ENCODE measurements around the gene MRPS34. TPM values are rescaled to one million over a fixed set of nuclear protein-coding genes. Genes with fewer than 3 reads are reported as not detected.

The MRPS34 gene
- total RNA-seq, 2 donors from 2014 or later: 80.8 to 190 TPM

GRCh38 chr16:1790261-1790610 lies 17.3 kb upstream of the MRPS34 start:
- no peak overlapping the region for H3K4me3 Mint-ChIP-seq
- H3K27me3 Mint-ChIP-seq: no peaks in the 10 kb centered on the region
- no peak for ATAC-seq (replicated peaks)
- H3K4me1 Mint-ChIP-seq: peaks cover 3% of the 10 kb centered on the region
- no peak overlapping the region for H3K27ac Mint-ChIP-seq
- H3K36me3 Mint-ChIP-seq (ENCODE audit: low read depth): peaks cover 9% of the 10 kb centered on the region
- no peaks in the 10 kb centered on the region for H3K9me3 Mint-ChIP-seq

DNA sequence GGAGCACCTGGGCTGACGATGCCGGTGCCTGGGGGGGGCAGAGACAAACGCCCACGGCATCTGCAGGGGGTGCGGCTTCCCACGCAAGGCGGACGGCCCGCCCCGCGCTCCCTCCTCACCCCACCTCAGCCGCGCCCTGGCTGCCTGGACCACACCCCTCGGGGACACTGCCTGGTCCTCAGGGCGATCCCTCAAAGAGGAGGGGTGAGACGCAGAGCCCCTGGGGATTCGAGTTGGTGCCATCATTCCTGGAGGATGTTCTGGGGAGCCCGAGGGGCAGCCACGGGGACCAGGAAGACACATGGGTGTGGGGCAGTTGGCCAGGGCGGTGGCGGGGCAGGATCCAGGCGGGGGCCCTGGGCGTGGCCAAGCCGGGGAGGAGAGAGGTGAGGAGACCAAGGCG lies 16.7 kb upstream of the MRPS34 start:
- no peak overlapping the region for H3K27ac Mint-ChIP-seq
- ATAC-seq (replicated peaks): no peak
- no peaks in the 10 kb centered on the region for H3K9me3 Mint-ChIP-seq
- peaks cover 3% of the 10 kb centered on the region for H3K4me1 Mint-ChIP-seq
- H3K27me3 Mint-ChIP-seq: no peaks in the 10 kb centered on the region
- H3K4me3 Mint-ChIP-seq: no peak overlapping the region
- H3K36me3 Mint-ChIP-seq (ENCODE audit: low read depth): peaks cover 13% of the 10 kb centered on the region

DNA sequence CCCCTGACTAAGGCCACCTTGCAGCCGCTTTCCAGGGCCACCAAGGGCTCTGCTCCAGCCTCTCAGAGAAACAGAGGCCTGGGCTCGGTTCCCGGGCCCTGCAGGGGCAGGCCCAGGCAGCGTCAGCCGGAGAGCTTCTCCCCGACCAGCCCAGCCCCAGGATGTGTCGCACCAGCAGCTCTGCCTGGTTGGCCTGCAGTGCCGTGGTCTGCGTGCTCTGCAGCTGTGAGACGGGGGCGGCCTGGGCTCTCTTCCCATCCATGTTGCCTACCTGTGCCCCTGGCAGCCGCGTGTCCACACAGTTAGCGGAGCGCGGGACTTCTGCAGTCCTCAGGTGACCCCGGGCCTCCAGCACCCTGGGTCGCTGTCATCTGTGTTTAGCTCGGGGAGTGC lies 15.8 kb upstream of the MRPS34 start:
- ATAC-seq (replicated peaks): no peak
- H3K9me3 Mint-ChIP-seq: no peaks in the 10 kb centered on the region
- no peaks in the 10 kb centered on the region for H3K27me3 Mint-ChIP-seq
- H3K4me1 Mint-ChIP-seq: peaks cover 3% of the 10 kb centered on the region
- no peak overlapping the region for H3K4me3 Mint-ChIP-seq
- H3K27ac Mint-ChIP-seq: no peak overlapping the region
- H3K36me3 Mint-ChIP-seq (ENCODE audit: low read depth): peaks cover 13% of the 10 kb centered on the region

- ATAC-seq (replicated peaks): no peak
- H3K36me3 Mint-ChIP-seq (ENCODE audit: low read depth): peaks cover 13% of the 10 kb centered on the region
- peaks cover 3% of the 10 kb centered on the region for H3K4me1 Mint-ChIP-seq
- no peaks in the 10 kb centered on the region for H3K27me3 Mint-ChIP-seq
- no peak overlapping the region for H3K27ac Mint-ChIP-seq
- no peaks in the 10 kb centered on the region for H3K9me3 Mint-ChIP-seq
- no peak overlapping the region for H3K4me3 Mint-ChIP-seq
Observed at GRCh38 chr16:1788095-1788707, 15.3 kb upstream of the MRPS34 start.

- peaks cover 3% of the 10 kb centered on the region for H3K4me1 Mint-ChIP-seq
- ATAC-seq (replicated peaks): no peak
- no peak overlapping the region for H3K4me3 Mint-ChIP-seq
- no peak overlapping the region for H3K27ac Mint-ChIP-seq
- peaks cover 13% of the 10 kb centered on the region for H3K36me3 Mint-ChIP-seq (ENCODE audit: low read depth)
- no peaks in the 10 kb centered on the region for H3K27me3 Mint-ChIP-seq
- H3K9me3 Mint-ChIP-seq: no peaks in the 10 kb centered on the region
Observed at GRCh38 chr16:1787322-1788094, 14.6 kb upstream of the MRPS34 start.

GRCh38 chr16:1787056-1787321 lies 14.1 kb upstream of the MRPS34 start:
- Mint-ChIP-seq H3K27me3 (no peaks in the 10 kb centered on the region), H3K36me3 (ENCODE audit: low read depth) (peaks cover 13% of the 10 kb centered on the region), H3K4me1 (peaks cover 3% of the 10 kb centered on the region), H3K9me3 (no peaks in the 10 kb centered on the region), H3K27ac (no peak overlapping the region), H3K4me3 (no peak overlapping the region)
- ATAC-seq (replicated peaks): no peak

DNA sequence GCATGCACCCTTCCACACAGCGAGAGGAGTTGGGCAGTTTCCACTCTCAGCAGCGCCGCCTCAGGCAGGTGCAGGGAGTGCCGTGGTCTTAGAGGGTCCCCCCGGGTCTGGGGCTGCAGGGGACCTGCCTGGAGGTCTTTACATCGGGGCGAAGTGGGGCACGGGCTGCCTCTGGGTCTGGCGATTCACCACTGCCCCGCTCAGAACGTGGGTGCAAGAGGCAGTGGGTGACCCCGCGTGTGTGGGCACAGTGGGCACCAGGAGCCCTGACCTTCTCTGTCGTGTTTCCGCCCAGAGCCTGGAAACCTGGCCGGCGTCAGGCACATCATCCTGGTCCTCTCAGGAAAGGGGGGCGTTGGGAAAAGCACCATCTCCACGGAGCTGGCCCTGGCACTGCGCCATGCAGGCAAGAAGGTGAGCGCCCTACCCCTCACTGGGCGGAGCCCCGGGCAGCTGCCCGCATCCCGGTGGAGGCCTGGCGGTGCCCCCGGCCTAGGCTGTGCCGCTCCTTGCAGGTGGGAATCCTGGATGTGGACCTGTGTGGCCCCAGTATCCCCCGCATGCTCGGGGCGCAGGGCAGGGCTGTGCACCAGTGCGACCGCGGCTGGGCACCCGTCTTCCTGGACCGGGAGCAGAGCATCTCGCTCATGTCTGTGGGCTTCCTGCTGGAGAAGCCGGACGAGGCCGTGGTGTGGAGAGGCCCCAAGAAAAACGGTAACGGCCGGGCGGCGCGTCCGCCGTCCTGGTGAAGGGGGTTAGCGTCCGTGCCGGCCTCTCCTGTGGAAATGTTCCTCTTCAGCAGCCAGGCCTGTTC lies 13.5 kb upstream of the MRPS34 start:
- Mint-ChIP-seq H3K9me3 (no peaks in the 10 kb centered on the region), H3K4me3 (no peak overlapping the region), H3K27me3 (no peaks in the 10 kb centered on the region), H3K27ac (no peak overlapping the region), H3K36me3 (ENCODE audit: low read depth) (peaks cover 13% of the 10 kb centered on the region), H3K4me1 (peaks cover 3% of the 10 kb centered on the region)
- ATAC-seq (replicated peaks): no peak

- no peak overlapping the region for H3K27ac Mint-ChIP-seq
- H3K27me3 Mint-ChIP-seq: no peaks in the 10 kb centered on the region
- no peak for ATAC-seq (replicated peaks)
- H3K36me3 Mint-ChIP-seq (ENCODE audit: low read depth): peaks cover 20% of the 10 kb centered on the region
- H3K4me1 Mint-ChIP-seq: peaks cover 3% of the 10 kb centered on the region
- H3K4me3 Mint-ChIP-seq: no peak overlapping the region
- H3K9me3 Mint-ChIP-seq: no peaks in the 10 kb centered on the region
Observed at GRCh38 chr16:1785846-1786170, 12.9 kb upstream of the MRPS34 start.

GRCh38 chr16:1784977-1785845 lies 12.3 kb upstream of the MRPS34 start:
- H3K4me1 Mint-ChIP-seq: peaks cover 3% of the 10 kb centered on the region
- ATAC-seq (replicated peaks): no peak
- peak overlapping the region; percentile 50 for H3K4me3 Mint-ChIP-seq
- no peak overlapping the region for H3K27ac Mint-ChIP-seq
- H3K36me3 Mint-ChIP-seq (ENCODE audit: low read depth): peaks cover 21% of the 10 kb centered on the region
- H3K27me3 Mint-ChIP-seq: no peaks in the 10 kb centered on the region
- no peaks in the 10 kb centered on the region for H3K9me3 Mint-ChIP-seq

GRCh38 chr16:1782408-1783264 lies 9.7 kb upstream of the MRPS34 start, which contains the start of the genes NUBP2 and SPSB3:
Gene NUBP2, plus strand, starts transcription at chr16:1782960. Its CDS starts 61 bp downstream, at chr16:1783021.
Gene SPSB3, minus strand, starts transcription at chr16:1782571. Its CDS starts 1,088 bp downstream, at chr16:1781483.
- H3K4me1 Mint-ChIP-seq: no peaks in the 10 kb centered on the region
- ATAC-seq (replicated peaks): peak; percentile 94
- no peaks in the 10 kb centered on the region for H3K27me3 Mint-ChIP-seq
- H3K4me3 Mint-ChIP-seq: peak within 1 kb of the TSS; percentile 89
- H3K9me3 Mint-ChIP-seq: no peaks in the 10 kb centered on the region
- H3K36me3 Mint-ChIP-seq (ENCODE audit: low read depth): peaks cover 14% of the 10 kb centered on the region
- peak within 1 kb of the TSS; percentile 88 for H3K27ac Mint-ChIP-seq

DNA sequence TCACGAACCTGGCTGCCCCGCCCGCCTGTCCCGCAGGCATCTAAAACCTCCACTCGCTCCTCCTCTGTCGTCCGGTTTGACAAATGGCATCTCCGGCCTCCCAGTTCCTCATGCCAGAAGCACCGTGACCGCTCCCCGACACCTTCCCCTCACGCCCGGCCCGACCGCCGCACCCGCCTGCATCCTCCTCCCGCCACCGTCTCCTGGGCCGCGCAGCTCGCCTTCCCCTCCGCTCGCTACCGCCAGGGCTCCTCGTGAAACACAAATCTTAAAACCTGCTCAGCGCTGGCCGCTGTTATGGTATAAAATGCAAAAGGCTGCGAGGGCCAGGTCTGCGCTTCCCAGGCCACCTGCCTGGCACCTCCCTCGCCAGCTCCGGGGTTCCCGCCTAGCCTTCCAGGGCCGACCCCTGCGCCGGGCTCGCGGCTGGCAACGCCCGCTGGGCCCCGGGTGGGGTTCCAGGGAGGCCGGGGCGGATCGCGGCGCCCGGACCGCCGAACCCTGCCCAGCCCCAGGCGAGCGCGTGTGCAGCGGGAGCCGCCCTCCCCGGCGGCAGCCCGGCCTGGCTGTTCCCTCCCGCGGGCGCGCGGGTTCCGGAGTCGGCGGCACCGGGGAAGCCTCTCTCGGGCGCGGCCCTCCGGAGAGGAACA lies 8.9 kb upstream of the MRPS34 start:
- Mint-ChIP-seq H3K36me3 (ENCODE audit: low read depth) (peaks cover 14% of the 10 kb centered on the region), H3K27me3 (no peaks in the 10 kb centered on the region), H3K4me3 (peak overlapping the region; percentile 89), H3K4me1 (no peaks in the 10 kb centered on the region), H3K9me3 (no peaks in the 10 kb centered on the region), H3K27ac (peak overlapping the region; percentile 67)
- no peak for ATAC-seq (replicated peaks)

GRCh38 chr16:1781254-1781653 lies 8.3 kb upstream of the MRPS34 start:
- no peaks in the 10 kb centered on the region for H3K4me1 Mint-ChIP-seq
- no peaks in the 10 kb centered on the region for H3K9me3 Mint-ChIP-seq
- H3K27ac Mint-ChIP-seq: peak overlapping the region; percentile 67
- peaks cover 14% of the 10 kb centered on the region for H3K36me3 Mint-ChIP-seq (ENCODE audit: low read depth)
- no peak for ATAC-seq (replicated peaks)
- H3K27me3 Mint-ChIP-seq: no peaks in the 10 kb centered on the region
- H3K4me3 Mint-ChIP-seq: peak overlapping the region; percentile 89

- Mint-ChIP-seq H3K27me3 (no peaks in the 10 kb centered on the region), H3K4me3 (peak overlapping the region; percentile 89), H3K4me1 (no peaks in the 10 kb centered on the region), H3K27ac (no peak overlapping the region), H3K36me3 (ENCODE audit: low read depth) (peaks cover 14% of the 10 kb centered on the region), H3K9me3 (no peaks in the 10 kb centered on the region)
- ATAC-seq (replicated peaks): no peak
Observed at GRCh38 chr16:1780677-1781072, 7.7 kb upstream of the MRPS34 start.
